OCI-LY1 (cell line): Measurements from ENCODE around the gene AARSD1.

Source experiments
- CTCF ChIP-seq: fragments of 200-600 bp; sonication (generic), shearing (Covaris generic); IDR thresholded peaks from 2 replicates; pipeline ENCODE4 v1.5.1; 2017; ENCODE audit warnings: mild to moderate bottlenecking, antibody characterized with exemption, low read length, moderate library complexity, mixed read lengths
- EZH2 ChIP-seq: fragments of 200-600 bp; sonication (generic), shearing (Covaris generic); IDR thresholded peaks from 2 replicates; pipeline ENCODE4 v1.8.0; 2017; ENCODE audit warnings: borderline replicate concordance, mixed run types, mild to moderate bottlenecking, antibody characterized with exemption, low read length, moderate library complexity, mixed read lengths

- no peak for TF ChIP-seq CTCF
- no peak for TF ChIP-seq EZH2
These were observed 16.1 kb upstream of the AARSD1 start, which contains the start of gene RUNDC1 for GRCh38 chr17:42980274-42980765.
